RKO (cell line): ENCODE measurements around the gene APBB1.

Experiments used
- DNase-seq: peaks from one replicate; pipeline ENCODE4 v3.0.0-alpha.2; 2016; ENCODE audit warnings: low spot score

The APBB1 gene

DNA sequence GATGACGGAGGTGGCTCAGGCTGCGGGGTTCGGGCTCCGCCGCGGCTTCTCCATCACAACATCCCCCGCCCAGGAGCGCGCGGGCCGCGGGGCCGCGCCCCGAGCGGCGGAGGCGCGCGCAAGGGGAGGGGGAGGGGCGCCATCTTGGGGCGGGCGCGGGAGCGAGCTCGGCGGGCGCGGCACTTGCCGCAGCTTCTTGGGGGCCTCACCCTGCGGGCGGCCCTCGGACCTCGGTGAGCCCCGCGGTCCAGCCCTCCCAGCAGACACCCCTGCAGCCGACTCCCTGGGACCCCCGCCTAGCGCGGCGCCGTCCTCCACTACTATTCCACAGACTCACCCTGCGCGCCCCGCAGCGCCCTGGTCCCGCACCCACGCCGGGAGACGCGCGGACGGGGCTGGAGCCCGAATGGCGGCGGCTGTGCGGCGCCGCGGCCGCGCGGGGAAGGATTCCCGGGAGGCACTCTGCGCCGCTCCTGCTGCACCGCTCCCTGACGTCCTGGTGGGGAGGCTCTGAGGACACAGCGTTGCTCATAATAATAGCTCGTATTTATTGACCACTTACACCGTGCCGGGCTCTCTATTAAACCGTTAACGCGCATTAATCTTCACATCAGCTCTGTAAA, at the start of gene APBB1:
Gene APBB1 (minus strand): TSS at position 86 of the 623 bp plus-strand sequence. CDS start 7,747 bp downstream, outside the sequence.
- DNase-seq: peak; percentile 64

DNA sequence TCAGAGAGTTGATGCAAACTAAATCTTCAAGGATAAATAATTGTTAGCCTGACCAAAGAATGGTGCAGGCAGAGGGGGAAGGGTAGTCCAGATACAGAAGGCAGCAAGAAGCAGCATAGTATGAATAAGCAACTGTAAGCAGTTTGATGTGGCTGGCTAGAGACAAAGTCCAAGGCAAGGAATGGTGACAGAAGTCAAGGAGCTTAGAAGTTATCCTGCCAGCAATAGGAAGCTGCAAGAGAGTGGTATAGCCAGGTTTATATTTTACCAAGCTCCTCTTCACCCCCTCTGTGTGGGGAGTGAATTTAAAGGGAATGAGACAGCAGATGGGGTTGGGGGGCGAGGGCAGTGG, 40.2 kb upstream of the APBB1 start:
- DNase-seq: no peak

DNA sequence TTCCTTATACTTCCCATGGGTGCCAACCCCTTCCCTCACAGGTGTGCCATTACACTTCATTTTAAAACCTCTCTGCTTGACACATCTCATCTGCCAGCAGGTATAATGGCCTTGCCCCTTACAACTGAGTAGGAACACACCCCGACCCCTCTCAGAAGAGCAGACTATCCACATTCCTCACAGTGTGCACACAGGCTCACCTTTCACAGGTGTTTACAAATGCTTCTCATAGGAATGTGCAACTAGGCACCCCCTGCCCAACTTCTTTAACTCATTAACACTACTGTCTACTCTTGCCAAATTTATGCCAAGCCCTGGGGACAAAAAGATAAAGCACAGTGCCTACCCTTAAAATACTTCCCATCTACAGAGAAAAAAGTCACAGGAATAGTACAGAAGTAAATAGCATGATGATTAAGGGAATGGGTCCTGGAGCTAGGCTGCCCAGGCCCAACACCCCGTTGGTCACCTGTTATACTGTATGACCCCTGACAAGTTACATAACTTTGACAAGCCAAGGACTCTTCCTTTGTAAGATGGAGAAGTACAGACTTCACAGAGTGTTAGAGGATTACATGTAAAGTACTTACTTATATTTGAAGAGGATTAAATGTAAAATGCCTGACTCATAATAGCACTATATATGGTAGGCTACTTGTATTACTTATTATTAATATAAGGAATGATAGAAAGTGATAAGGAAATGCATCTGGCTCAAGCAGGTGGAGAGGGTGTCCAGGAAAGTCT, 39.6 kb upstream of the APBB1 start:
- no peak for DNase-seq

DNA sequence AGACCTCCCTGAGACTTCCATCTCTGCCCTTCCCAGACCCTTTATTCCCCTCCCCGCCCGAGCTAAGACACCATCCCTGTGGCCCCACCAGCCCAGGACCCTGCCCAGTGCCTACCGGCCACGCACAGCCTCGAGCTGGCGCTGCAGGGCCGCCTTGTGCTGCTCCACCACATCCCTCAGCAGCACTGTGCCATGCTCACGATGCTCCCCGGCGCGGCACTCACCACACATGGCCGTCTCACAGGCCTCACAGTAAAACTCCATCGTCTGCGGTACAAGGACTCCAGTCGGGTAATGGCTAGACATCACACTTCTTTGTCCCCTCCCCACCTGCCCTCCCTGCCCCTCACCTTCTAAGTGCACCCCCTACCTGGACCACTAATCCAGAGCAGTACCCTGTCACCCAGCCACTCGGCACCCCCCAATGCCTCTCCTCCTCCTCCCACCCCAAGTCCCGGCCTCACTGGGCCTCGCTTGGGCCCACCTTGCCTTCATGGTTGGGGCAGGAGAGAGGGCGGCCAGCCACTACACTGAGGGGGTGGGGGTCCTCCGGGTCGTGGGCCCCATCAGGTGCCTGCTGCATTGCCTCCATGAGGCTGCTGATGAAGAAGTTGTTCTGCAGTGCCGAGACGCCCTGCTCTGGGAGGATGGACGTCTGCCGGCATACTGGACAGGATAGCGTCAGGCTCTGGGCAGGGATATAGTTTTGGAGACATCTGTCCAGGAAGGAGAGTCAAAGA, 38.9 kb upstream of the APBB1 start:
- DNase-seq: no peak

DNA sequence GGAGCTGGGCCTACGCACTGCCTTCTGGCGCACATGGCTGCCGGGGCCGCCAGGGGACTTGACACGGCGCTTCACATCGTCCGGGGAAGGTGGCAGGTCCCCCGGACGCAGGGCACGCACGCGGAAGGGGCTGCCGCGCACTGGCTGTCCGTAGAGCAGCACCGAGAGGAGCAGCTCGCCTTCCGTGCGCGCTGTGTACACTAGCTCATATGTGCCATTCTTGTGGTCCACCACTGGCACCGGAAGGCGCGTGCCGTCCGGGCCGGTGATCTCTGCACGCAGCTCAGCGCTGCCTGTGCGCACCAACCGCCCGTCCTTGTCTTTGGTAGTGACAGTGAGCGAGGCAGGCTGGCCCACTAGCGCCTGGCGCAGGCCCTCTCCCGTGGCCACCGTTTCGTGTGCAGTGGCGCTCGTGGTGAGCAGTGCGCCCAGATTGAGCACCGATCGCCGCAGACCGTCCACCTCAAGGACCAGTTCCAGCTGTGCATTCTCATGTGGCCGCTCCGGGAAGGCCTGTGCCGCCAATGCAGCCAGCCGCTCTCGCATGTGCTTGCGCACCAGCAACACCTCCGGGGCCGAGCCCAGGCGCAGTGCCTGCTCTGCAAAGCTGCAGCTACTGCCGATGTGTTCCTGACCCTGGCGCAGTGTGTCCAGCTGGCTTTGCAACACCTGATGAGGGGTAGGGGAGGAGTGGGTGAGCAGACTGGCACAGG, 37.6 kb upstream of the APBB1 start:
- no peak for DNase-seq

DNA sequence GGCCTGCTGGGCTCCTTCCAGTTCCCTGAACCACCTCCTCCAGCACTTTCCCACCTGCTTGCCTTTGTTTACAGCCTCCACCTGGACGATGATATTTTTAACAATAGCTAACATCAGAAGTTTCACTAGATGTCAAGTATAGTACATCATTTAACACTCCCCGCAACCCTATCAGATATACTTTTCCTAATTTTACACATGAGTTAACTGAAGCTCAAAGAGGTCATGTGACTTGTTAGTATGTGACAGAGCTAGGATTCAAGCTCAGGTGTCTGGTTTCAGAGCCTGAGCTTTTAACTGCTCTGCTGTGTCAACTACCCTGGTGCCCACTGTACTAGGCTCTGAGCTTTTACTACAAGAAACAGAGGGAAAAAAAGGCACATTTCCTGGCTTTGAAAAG, 36.2 kb upstream of the APBB1 start:
- DNase-seq: no peak

DNA sequence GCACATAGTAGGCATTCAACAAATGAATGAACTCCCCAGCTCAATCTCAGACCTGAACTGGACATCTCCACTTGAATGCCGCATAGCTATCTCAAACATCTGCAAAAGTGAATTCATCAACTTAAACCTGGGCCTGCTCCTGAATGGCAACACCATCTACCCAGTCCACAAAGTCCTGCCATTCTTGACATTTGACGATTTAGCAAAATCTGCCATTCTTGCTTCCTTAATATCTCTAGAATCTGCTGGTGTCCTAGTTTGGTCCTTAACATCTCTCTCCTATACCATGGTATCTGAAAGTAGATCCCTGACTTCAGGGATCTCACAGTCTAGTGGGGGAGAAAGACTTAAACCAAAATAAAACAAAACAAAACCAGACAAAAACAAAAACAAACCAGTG, 34.3 kb upstream of the APBB1 start:
- no peak for DNase-seq

DNA sequence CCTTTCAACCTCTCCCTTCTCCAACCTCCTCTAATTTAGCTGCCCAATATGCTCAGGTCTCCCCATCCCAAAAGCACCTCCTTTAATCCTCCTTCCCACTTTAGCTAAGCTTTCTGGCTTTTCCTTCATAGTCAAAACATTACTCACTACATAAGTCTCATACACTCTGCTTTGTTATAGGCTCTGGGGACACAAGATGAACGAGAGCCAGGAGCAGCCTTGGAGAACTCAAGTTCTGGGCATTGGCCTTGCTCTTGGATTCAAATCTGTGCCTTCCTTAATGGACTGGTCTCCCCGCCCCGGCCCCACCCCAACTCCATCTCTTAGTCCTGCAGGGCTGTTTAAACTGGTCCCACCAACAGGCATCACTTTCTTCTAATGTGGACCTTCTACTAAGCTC, 33.3 kb upstream of the APBB1 start:
- DNase-seq: no peak

DNA sequence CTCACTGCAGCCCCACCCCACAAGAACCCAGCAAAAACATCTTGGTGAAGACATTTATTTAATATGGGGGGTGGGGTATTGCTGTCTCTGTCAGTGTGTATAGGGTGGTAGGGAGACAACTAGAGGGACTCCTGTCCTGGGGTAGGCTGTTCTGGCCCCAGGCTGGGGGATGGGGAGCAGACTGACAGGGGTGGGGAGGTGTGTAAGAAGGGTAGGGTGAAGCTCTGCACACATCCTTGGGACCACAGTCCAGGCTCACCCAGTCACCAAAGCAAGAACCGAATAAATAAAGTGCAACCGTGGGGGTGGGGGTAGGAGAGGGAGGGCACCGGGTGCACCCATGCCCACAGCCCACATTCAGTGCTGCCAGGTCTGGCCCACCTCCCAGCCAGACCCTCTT, 29.7 kb upstream of the APBB1 start:
- DNase-seq: no peak

DNA sequence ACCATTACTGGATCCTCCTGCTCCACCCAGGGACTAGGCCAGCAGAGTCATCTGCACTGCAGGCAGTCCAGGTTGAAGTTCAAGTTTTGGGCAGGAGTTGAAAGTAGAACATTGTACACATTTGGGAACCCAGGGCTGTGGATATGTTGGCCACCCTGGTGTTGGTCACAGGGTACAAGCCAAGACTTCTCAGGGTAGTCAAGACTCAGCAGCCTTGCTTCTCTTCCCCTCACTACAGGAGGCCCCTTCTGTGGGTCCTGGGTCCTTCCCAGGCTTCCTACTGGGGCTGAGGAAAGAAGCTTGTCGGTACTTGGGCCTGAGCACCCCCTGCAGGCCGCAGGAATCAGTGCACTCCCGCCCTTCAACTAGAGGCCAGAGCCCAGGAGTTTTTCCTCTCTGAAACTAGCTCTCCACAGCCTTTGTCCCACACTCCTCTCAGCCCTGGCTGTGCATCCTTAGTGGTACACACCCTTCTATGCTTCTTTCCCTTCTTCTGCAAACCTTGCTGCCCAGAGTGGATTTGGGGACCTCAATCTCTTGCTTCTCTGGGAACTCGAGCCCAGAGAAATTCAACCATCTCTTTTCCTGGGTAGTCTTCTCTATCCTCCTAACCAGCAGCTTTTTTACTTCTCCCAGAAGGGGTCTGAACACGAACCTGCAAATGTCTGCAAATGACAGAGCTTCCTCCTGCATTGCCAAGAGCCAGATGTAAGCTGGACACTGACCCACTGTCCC, 24.5 kb upstream of the APBB1 start:
- peak; percentile 40 for DNase-seq

DNA sequence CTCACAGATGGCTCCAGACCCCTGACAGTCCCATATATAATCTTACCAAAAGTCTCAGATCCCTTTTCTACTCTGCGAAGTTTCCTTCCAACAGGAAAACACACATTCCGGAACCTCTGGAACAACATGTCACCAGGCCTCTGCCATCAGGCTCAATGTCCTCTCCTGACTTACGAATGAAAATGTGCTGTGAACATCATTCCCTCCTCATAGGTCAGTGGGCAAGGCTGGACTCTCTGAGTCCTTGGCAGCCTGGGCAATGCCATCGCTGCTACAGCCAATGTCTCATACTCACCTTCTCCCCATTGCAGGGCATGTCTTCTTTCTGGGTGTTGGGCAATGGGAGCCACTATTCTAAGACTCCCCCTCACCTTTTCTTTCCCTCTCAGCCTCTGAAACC, 23.5 kb upstream of the APBB1 start:
- DNase-seq: no peak

DNA sequence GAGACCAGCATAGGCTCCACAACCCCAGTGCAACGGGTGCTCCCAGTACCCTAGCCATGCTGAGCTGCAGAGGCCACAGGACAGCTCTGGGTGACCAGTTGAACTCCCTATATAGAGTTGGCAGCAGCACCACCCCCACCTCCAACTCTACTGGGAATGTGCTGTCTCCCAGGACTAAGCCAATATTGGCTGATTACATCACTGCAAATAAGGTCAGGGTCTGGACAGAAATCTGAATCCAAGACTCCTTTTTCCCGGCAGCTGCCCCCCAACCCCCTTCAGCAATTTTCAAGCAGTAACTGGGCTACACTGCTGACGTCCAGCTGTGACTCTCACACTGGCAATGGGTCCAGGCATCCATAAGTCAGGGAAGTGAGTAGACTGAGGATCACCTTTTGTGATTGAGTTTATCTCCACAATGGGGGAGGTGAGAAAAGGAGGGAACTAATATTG, 22.0 kb upstream of the APBB1 start, which contains the start of gene HPX:
Gene HPX (minus strand): TSS at position 82 of the 453 bp plus-strand sequence. CDS start 24 bp downstream, at position 58.
- no peak for DNase-seq

DNA sequence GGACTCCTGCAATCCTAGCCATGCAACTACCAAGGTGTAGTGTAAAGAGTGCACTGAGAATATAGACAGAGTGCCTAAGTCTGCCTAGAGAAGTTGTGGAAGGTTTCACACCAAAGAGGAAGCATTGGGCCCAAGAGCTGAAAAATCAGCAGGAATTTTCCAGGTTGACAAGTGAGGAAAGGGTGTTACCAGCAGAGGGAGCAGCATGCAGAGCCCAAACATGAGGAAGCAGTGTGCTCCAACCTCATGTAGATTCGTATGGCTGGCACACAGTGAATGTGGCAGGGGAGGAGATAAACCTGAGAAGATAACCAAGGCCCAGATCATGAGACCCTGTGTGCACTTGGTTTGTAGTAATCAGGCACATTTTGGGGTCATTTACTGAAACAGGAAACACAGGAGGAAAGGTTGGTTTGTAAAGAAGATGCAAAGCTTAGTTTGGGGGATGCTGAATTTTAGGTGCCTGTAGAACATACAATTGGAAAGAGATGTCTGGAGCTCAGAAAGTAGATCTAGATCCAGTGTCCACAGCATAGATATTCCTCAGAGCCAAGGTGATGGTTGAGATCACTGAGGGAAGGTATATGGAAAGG, 20.2 kb upstream of the APBB1 start:
- peak; percentile 51 for DNase-seq

DNA sequence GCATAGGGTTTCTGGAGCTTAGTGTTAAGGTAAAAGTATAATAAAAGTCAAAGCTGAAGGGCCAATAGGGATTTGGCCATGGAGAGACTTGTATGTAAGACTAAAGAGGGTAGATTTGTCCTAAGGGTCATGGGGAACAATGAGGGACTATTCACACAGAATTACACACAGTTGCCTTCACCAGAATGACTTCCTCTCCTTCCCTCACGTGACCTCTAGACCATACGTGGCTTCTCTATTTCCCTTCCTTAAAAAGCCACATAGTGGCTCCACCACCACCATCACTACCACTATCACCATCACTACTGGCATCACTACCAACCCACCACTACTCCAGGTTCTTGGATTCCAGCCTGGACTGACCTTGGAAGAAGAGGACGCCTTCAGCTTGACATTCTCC, 19.1 kb upstream of the APBB1 start:
- no peak for DNase-seq

DNA sequence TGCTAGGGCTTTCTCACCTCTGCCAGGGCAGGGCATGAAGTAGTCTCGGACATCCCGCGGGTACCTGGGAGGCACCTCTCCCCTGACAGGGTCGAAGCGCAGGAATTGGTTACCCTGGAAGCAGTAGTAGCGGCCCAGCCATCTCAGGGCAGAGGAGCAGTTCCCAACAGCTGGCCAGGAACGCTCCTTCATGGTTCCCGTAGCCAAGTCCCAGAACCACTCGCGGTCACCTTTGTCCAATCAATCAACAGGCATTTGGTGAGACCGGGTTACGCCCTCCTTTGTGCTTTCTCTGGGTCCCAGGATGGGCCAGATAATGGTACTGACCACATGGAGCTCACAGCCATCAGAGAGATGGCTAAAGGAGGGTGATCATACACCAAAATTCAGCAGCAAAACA, 18.5 kb upstream of the APBB1 start:
- DNase-seq: no peak

DNA sequence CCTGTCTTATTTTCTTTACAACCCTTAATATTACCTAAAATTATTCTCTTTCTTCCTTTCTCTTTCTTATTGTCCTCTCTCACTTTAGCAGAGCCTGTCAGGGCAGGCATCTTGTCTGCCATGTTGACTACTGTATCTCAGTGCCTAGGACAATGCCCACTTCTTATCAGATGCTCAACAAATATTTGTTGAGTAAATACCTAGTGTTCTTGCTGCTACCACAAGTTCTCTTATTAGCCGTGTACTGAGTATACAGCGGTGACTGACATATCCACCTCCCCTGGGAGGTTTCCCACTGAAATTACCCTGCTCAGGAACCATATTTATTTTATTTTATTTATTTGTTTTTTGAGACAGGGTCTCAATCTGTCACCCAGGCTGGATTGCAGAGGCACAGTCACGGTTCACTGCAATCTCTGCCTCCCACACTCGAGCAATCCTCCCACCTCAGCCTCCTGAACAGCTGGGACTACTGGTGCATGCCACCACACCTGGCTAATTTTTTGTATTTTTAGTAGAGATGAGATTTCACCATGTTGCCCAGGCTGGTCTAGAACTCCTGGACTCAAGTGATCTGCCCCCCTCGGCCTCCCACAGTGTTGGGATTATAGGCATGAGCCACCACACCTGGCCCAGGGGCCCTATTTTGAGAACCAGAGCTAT, 15.2 kb upstream of the APBB1 start:
- DNase-seq: no peak

DNA sequence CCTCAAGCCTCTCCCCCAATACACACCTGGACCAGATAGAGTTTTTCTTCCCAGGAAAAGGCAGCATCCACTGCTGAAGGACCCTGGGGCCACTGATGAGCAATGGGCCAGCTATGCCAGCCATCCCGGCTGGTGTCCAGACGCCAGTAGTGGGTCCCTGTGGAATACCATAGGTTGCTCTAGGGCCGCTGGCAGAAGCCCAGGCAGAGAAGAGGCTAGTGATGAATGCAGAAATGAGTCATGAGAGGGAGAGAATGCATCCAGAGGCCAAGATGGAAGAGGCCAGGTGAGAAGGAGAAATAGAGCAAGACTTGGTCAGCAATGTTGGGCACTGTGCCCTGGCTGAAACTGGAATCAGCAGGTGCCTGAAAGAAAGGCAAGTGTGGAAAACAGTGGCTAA, 13.0 kb upstream of the APBB1 start:
- no peak for DNase-seq

DNA sequence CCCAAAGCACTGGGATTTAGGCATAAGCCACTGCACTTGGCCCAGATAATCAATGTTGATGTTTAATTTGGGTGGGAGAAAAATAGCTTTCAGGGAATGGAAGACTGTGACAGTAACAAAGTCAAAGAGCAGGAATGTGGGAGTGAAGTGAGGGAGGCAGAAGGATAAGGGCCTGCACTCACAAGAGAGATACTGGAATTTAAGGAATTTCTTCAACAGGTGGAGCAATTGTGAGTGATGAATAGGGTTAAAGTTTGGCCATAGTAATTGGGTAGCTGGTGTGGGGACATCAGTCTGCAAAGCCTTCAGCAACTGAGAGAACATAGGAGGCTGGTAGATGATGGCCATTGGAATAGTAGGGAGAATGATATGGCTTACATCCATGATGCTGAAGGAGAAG, 8.6 kb upstream of the APBB1 start:
- no peak for DNase-seq

DNA sequence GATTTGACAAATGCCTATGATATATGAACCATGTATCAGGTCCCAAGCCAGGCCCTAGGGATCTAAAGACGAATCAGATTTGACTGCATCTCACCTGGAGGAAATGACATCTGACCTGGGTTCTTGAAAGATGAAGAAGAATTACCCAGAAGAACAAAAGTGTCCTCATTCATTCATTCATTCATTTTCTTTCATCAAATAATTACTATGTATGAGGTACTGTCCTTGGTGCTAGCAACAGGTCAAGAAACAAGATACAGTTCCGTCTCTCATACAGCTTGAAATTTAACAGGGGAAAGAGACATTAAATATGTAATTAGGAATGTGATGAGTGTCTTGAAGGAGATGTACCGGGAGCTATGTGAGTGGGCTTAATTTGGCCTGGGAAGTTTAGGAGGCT, 1.8 kb upstream of the APBB1 start:
- DNase-seq: no peak

DNA sequence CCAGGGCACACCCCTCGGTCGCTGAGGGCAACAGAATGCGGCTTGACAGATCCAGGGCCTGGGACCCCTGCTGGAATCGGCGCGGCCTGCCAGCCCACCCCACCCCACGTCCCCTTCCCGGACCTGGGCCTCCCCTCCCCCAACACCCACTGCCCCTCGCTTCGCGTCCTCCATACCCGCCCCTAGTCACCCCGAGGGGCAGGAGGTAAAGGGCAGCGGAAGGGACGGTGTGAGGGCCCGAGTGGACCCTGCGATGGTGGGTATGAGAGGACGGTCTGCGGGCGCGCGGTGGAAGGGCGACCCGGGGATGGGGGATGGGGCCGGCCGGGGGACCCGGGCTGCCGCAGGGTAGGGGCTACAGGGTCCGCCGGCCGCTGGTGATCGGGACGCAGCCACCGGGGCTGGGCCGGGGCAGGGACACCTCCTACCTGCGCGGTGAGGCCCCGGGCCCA, 311 bp downstream of the APBB1 start:
- no peak for DNase-seq
